Skeletal muscle cell (primary cell): ENCODE data around the gene RBM25.
"Not testable (repeated sequence)": the region's sequence is repeated elsewhere in the genome, so short reads cannot be mapped to it uniquely, and the experiment has no call there.

Experiments used
- DNase-seq: peaks from one replicate; pipeline ENCODE4 v3.0.0-alpha.2; 2010; ENCODE audit warnings: low read depth
- H3K4me3 ChIP-seq: 2 replicates; pipeline ENCODE4 v1.5.1; 2011; ENCODE audit warnings: low read depth, mild to moderate bottlenecking, control low read depth, low read length, moderate library complexity

The RBM25 gene

DNA sequence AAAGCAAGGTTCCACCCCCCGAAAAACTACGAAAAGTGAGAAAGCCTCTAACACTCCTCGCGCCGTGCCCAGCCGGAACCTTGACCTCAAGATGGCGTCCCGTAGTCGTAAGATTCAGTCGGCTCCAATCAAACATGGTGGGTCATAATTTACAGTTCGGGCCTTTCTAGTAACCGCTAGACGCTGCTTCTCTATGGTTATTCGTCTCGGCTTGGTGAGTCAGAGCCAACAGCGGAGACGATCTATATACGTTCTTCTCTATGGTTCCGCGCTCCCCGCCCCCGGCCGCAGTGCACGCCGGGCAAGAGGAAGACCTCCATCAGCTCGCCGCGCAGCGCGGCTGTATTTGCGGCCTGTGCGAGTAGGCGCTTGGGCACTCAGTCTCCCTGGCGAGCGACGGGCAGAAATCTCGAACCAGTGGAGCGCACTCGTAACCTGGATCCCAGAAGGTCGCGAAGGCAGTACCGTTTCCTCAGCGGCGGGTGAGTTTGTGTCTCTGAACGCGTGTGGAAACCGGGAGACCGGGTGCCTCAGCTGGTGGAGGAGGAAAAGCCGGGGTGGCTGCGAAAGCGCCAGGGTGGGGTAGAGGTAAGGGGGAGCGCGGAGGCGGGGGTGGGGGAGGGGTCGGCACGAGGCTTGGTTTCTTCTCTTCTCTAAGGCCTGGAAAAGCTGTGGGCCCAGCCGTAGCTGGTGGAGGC lies at the start of gene RBM25:
Gene RBM25, plus strand, starts transcription at position 311 of the 698 bp plus-strand sequence. CDS start 13,108 bp downstream, outside the sequence.
- peak; percentile 97 for DNase-seq
- H3K4me3 ChIP-seq = peak within 1 kb of the TSS; percentile 97

DNA sequence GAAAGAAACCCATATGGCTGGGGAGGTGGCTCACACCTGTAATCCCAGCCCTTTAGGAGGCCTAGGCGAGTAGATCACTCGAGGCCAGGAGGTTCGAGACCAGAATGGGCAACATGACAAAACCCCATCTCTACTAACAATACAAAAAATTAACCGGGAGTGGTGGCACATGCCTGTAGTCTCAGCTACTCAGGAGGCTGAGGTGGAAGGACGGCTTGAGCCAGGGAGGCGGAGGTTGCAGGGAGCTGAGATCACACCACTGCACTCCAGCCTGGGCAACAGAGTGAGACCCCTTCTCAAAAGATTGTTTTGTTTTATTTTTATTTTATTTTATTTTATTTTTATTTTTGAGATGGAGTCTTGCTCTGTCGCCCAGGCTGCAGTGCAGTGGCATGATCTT lies 47.1 kb upstream of the RBM25 start:
- not testable (repeated sequence) for DNase-seq, H3K4me3 ChIP-seq

DNA sequence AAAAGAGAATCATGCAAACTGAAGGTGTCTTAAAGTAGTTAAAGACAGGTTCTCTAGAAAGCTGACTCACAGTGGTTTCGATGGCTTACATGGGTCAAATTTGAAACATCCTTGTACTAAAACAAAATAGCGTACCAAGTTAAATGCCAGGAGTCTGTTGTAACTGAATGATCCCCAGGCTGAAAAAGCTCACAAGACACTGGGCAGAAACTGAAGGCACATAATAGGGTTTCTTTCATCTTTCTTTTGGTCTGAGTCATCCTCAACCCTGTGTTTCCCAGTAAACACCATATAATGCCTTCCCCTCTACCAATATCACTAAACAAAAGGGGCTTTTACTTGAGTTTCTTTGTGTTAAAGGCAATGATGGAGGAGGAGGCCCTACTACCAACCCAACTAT lies 44.2 kb upstream of the RBM25 start:
- peak; percentile 4 for DNase-seq
- H3K4me3 ChIP-seq = no peak overlapping the region

DNA sequence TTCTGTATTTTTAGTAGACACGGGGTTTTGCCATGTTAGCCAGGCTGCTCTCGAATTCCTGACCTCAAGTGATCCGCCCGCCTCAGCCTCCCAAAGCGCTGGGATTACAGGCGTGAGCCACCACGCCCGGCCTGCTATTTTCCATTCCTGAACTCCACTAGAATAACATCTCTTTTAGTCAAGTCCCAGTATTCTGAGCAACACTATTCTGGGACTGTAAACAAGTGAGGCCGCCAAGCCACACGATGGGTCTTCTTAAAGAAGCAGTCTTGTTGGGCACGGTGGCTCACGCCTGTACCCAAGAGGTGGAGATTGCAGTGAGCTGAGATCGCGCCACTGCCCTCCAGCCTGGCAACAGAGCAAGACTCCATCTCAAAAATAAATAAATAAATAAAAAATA lies 42.8 kb upstream of the RBM25 start:
- H3K4me3 ChIP-seq, DNase-seq: not testable (repeated sequence)

DNA sequence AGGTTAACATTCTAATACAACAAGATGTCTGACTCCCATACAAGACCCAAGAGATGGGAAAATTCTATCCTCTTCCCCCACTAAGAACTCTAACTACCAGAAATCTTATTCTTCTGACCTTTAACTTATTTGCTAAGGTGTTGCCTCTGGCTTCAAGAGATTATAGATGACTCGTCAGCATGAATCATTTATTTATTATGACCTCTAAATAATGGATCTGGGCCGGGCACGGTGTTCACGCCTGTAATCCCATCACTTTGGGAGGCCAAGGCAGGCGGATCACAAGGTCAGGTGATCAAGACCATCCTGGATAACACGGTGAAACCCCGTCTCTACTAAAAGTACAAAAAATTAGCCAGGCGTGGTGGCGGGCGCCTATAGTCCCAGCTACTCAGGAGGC lies 42.3 kb upstream of the RBM25 start:
- not testable (repeated sequence) for H3K4me3 ChIP-seq, DNase-seq

DNA sequence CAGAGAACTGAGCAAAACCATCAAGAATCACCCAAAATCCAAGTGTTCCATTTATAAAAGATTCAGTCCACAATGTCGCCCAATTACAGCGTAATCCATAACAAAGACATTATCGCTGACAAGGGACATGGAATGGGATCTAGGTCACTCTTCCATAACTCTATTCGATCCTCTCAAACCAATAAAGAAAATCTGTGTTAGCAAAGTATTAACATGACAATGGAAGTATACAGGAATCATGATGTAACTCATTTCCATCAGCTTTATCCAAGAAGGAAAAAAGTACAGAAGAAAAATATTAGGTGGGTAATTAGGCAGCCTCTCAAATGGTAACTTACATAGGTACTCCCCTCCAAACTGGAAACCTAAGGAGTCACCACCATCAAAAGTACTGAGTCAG lies 36.3 kb upstream of the RBM25 start:
- no peak for DNase-seq
- no peak overlapping the region for H3K4me3 ChIP-seq

DNA sequence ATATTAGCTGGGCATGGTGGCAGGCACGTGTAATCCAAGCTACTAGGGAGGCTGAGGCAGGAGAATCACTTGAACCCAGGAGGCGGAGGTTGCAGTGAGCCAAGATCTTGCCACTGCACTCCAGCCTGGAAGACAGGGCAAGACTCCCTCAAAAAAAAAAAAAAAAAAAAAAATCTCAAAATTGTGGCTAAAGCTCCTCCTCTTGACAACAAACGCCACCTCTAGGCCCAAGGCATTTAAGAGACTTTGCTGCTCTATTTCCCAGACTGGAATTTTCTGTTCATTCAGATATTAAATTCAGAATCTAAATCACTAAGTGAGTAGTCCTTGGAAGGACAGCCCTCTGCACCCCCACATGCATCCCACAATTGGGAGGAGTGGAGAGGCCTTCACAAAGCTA lies 32.8 kb upstream of the RBM25 start:
- DNase-seq = peak; percentile 1
- H3K4me3 ChIP-seq = peak overlapping the region; percentile 79

DNA sequence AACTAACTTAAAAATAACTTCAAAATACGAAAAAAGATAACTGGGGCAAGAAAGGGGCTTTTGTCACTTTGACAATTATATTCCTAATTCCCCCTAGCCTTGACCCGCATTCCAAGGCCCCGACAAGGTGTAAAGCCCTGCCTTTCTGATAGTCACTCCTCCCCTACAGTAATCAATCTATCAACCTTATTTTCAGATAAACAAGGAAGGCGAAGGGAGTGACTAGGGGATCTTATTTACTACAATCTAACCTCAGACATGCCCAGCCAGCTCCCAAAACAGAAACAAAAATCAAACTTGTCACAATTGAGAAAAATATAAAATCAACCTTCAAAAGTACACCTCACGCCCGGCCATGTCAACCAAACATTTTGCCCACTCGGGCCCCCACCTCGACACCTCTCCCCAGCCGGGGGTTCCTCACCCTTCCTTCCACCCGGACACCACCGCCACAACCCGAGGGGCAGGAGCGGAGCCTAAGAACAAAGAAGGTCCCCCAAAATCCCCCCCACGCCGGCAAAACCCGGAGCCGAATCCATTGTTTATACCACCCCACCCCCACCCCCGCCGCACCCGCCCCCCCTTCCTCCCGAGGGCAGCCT lies 32.0 kb upstream of the RBM25 start:
- peak overlapping the region; percentile 79 for H3K4me3 ChIP-seq
- no peak for DNase-seq

DNA sequence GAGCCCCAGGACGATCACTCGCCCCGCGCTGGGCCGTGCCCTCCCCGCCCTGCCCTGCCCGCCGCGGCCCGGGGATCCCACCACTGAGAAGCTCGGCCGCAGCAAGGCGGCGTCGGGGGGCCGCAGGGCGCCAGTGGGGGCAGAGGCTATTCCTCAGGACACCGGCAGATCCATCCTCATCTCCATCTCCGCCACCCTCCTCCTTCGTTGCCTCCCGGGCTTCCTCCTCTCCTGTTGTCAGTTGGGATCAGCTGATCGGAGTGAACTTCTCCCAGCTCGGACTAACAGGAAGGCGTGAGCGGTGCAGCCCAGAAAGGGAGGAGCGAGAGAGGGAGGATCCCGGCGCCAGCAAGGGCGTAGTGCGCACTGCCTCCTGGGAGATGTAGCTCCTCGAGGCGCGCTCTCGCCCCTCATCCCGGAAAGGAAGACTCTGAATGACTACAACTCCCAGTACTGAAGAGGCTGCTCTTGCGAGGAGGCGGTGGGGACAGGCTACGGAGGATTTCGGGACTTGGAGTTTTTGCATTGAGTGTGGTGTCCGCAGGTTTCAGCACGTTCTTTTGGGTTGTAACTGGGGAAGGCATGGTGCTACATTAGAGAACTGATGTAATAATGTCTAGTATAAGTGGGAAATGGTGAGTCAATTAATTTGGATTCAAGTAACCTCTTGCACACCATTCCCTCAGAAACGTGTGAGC lies 31.3 kb upstream of the RBM25 start, which contains the start of gene ZFYVE1:
Gene ZFYVE1, minus strand, starts transcription at position 262 of the 698 bp plus-strand sequence. CDS start 2,598 bp downstream, outside the sequence.
- DNase-seq = peak; percentile 96
- H3K4me3 ChIP-seq = peak within 1 kb of the TSS; percentile 79

DNA sequence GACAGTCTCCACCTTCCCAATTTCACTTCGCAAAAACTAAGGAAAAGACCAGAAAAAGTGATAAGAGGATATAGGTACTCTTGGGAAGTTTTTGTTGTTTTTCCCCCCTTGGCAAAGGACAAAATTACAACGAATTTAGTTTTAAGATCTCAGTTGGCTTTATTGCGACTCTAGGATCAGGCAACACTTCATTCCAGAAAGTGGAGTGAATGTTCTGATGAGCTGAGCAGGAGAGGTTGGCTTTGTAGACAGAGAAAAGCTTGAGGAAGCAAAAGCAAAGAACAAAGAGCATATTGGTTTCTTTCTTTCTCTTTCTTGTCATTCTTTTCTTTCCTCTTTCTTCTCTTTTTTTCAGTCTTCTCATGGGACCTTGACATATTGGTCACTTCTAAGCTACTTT lies 30.8 kb upstream of the RBM25 start:
- peak overlapping the region; percentile 79 for H3K4me3 ChIP-seq
- no peak for DNase-seq

DNA sequence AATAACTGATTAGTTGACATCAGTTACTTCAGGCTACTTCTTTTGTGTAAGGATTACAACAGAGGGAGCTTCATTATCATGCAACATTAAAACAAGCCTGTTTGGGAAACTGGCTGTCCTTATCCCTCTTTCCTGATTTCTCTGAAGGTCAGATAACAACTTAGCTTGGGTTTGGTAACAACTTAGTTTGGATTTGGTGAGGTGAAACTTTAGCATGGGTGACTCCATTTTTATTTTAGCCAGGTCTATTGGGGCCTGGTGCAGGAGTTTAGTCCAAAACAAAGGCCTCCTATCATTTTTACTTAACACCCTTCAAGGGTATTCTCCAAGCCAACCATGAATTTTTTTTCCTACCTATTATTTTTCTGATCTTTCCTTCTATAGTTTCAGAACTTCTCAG lies 30.4 kb upstream of the RBM25 start:
- DNase-seq = no peak
- H3K4me3 ChIP-seq = no peak overlapping the region

DNA sequence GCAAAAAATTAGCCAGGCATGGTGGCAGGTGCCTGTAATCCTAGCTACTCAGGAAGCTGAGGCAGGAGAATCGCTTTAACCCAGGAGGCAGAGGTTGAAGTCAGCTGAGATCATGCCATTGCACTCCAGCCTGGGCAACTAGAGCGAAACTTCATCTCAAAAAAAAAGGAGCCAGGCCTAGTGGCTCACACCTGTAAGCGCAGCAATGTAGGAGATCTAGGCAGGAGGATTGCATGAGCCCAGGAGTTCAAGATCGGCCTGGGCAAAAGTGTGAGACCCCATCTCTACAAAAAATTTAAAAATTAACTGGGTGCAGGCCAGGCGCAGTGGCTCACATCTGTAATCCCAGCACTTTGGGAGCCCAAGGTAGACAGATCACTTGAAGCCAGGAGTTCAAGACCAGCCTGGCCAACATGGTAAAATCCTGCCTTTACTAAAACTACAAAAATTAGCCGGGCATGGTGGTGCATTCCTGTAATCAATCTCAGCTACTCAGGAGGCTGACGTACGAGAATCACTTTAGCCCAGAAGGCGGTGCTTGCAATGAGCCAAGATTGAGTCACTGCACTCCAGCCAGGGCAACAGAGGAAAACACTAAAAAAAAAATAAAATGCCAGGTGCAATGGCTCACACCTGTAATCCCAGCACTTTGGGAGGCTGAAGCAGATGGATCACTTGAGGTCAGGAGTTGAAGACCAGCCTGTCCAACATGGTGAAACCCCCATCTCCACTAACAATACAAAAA lies 21.5 kb upstream of the RBM25 start:
- DNase-seq, H3K4me3 ChIP-seq: not testable (repeated sequence)

DNA sequence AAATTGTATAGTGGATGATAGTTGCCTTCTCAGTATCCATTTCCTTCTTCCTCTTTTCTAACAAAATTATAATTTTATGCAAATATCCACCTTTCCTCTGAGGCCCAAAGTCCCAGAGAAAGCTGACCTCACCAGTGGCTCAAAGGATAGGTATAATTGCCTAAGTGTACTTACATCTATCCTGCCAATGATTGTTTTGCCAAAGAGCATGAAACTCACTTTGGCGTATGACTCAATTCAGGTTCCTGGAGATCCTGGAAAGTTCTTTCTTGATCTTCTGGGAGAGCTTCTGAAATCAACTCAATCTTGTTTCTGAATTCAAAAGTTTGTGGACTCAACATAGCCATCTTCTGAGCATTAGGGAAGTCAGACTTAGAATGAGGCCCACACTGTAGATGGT lies 10.5 kb upstream of the RBM25 start:
- no peak overlapping the region for H3K4me3 ChIP-seq
- no peak for DNase-seq

DNA sequence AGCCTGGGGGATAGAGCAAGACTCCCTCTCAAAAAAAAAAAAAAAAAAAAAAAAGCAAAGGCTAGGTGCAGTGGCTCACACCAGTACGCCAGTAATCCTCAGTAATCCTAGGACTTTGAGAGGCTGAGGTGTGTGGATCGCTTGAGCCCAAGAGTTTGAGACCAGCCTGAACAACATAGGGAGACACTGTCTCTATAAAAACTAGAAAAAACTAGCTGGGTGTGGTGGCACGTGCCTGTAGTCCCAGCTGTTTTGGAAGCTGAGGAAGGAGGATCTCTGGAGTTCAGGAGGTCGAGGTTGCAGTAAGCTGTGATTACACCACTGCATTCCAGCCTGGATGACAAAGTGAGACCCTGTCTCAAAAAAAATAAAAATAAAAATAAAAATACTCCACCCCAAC lies 8.9 kb upstream of the RBM25 start:
- no peak for DNase-seq
- H3K4me3 ChIP-seq = no peak overlapping the region

DNA sequence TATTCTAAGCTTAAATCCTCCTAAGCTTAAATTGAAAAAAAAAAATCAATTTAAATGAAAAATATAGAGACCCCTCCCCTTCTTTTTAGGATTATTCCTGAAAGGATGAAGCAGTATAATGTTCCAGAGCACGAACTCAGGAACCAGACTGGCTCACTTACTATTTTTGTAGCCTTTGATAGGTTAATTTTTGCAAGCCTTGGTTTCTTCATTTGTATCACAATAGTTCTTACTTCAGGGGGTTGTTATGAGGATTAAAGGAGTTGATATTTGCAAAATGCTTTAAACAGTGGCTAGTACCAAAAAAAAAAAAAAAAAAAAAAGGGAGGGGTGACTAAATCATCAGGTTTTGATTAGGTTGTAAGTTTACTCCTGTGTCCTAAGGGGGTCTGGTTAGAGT lies 3.1 kb upstream of the RBM25 start:
- DNase-seq = no peak
- no peak overlapping the region for H3K4me3 ChIP-seq

DNA sequence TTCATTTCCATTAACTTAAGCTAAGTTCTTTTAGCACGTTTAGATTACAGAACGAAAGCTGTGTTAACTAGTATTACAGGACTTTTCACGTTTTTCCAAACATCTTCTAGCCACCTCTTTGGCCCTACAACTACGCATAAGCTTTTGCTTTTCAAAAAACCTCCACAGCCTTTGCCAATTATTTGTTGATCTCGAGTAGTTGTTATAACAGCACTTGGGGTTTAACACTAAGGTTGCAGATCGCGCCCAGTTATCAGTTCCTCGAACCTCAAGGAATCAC lies 450 bp upstream of the RBM25 start:
- H3K4me3 ChIP-seq = peak overlapping the region; percentile 97
- DNase-seq = no peak

DNA sequence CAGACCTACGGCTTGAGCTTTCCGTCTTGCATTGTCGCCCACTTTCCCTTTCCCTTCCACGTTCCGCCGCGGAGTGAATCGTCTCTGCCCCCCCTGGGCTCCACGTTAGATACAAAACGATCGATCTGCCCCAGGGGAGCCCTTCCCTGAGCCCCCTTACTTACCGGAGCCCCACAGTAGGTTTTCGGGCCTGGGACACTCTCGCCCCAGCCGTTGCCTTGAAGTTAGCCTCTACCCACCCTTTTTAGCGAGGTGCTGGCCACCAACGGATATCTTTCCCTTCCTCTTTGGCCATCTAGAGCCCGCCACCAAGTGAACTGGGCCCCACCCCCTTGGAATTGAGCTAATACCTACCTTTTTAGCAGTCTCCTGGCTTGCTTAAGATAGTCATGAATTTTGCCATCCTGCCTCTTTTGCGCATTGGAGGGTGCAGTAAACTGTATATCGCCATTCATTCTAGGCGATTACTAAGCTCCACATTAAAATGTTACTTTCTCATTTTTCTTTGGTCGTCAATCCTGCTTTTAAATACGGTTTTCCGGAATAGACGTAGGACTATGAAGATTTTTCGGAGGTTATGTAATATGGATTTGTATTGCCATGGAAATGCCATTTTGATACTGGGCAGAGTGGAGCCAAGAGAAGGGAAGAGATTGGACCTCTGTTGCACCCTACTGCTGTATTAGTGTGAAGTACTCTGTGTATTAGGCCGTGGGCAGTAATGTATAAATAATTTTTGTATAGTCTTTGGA lies 764 bp downstream of the RBM25 start:
- H3K4me3 ChIP-seq = peak overlapping the region; percentile 97
- DNase-seq = peak; percentile 1

DNA sequence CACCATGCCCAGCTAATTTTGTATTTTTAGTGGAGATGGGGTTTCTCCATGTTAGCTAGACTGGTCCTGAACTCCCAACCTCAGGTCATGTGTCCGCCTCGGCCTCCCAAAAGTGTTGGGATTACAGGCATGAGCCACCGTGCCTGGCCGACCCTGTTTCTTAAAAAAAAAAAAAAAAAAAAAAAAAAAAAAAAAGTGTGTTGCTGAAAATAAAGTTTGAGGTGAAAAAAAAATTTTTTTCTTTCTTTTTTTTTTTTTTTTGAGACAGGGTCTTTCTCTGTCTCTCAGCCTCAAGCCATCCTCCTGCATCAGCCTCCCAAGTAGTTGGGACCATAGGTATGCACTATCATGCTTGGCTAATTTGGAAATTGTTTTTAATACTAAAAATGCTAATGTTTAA lies 11.3 kb downstream of the RBM25 start:
- DNase-seq = no peak
- no peak overlapping the region for H3K4me3 ChIP-seq

DNA sequence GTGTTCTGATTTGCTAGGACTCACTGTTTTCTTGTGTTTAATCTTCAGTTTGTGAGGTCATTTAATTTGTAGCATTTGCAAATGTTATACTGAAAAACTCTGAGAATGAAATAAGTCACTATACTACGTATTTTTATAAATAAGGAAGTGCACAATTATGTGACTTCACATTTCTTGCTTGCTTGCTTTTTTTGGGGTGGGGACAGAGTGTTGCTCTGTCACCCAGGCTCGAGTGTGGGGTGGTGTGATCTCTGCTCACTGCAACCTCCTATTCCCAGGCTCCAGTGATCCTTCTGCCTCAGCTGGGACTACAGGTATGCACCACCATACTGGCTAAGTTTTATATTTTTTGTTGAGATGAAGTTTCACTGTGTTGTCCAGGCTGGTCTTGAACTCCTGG lies 32.7 kb downstream of the RBM25 start:
- DNase-seq = no peak
- H3K4me3 ChIP-seq = no peak overlapping the region
